ENCODE results near the gene PFDN2. TPM values are rescaled to one million over a fixed set of nuclear protein-coding genes. Genes with fewer than 3 reads are reported as not detected.
"Not testable (repeated sequence)": the region's sequence is repeated elsewhere in the genome, so short reads cannot be mapped to it uniquely, and the experiment has no call there.

Gene PFDN2
- total RNA-seq, 1 donor from 2014 or later = 65.1 TPM

- intact Hi-C loops (cut with micrococcal nuclease) = not testable (repeated sequence)
These were observed 52.2 kb downstream of the PFDN2 start for GRCh38 chr1:161065681-161066080.

GRCh38 chr1:161063936-161064335 lies 53.9 kb downstream of the PFDN2 start:
- intact Hi-C loops (cut with micrococcal nuclease) = not testable (repeated sequence)

GRCh38 chr1:161061419-161061818 lies 56.4 kb downstream of the PFDN2 start:
- intact Hi-C loops (cut with micrococcal nuclease) = no loop called here

GRCh38 chr1:161059293-161059692 lies 58.5 kb downstream of the PFDN2 start:
- intact Hi-C loops (cut with micrococcal nuclease) = no loop called here

- intact Hi-C loops (cut with micrococcal nuclease) = no loop called here
These were observed 63.0 kb downstream of the PFDN2 start for GRCh38 chr1:161054805-161055204.

- intact Hi-C loops (cut with micrococcal nuclease) = no loop called here
These were observed 63.6 kb downstream of the PFDN2 start for GRCh38 chr1:161054232-161054631.

- intact Hi-C loops (cut with micrococcal nuclease) = no loop called here
These were observed 64.9 kb downstream of the PFDN2 start for GRCh38 chr1:161052899-161053298.

- intact Hi-C loops (cut with micrococcal nuclease) = no loop called here
These were observed 66.6 kb downstream of the PFDN2 start for GRCh38 chr1:161051219-161051618.

Other genes starting within 250 kb of the PFDN2 start
- gene ITLN1, start 232.9 kb downstream of the PFDN2 start, total RNA-seq = not detected in 2 replicates
- not detected in 2 replicates for gene ITLN2, start 163.2 kb downstream of the PFDN2 start, total RNA-seq
- 11.1 and 16.8 TPM in 2 replicates for gene F11R, start 96.9 kb downstream of the PFDN2 start, total RNA-seq
- gene TSTD1, start 79.1 kb downstream of the PFDN2 start, total RNA-seq = 44.5 and 52.1 TPM in 2 replicates
- gene USF1, start 72.1 kb downstream of the PFDN2 start, total RNA-seq = 75.8 and 78.5 TPM in 2 replicates
- 266 and 271 TPM in 2 replicates for gene ARHGAP30, start 48.1 kb downstream of the PFDN2 start, total RNA-seq
- gene NECTIN4, start 28.5 kb downstream of the PFDN2 start, total RNA-seq = 0.05 and 0.18 TPM in 2 replicates
- 0.20 TPM in 1 of 2 replicates, not detected in the other for gene KLHDC9, start 19.7 kb downstream of the PFDN2 start, total RNA-seq
- 34.8 and 35.8 TPM in 2 replicates for gene NIT1, start 68 bp upstream of the PFDN2 start, total RNA-seq
- gene DEDD, start 14.6 kb upstream of the PFDN2 start, total RNA-seq = 33.8 and 35.2 TPM in 2 replicates
- 111 and 116 TPM in 2 replicates for gene UFC1, start 35.9 kb upstream of the PFDN2 start, total RNA-seq
- 30.9 and 35.3 TPM in 2 replicates for gene USP21, start 41.5 kb upstream of the PFDN2 start, total RNA-seq
- 29.6 and 36.3 TPM in 2 replicates for gene PPOX, start 48.4 kb upstream of the PFDN2 start, total RNA-seq
- 49.4 and 52.1 TPM in 2 replicates for gene B4GALT3, start 59.5 kb upstream of the PFDN2 start, total RNA-seq
- 0.30 and 1.0 TPM in 2 replicates for gene ADAMTS4, start 81.0 kb upstream of the PFDN2 start, total RNA-seq
- 81.5 and 83.0 TPM in 2 replicates for gene NDUFS2, start 84.3 kb upstream of the PFDN2 start, total RNA-seq
- gene FCER1G, start 97.3 kb upstream of the PFDN2 start, total RNA-seq = 2.5 and 3.1 TPM in 2 replicates
- gene APOA2, start 105.6 kb upstream of the PFDN2 start, total RNA-seq = not detected in 2 replicates
- 23.3 and 24.0 TPM in 2 replicates for gene TOMM40L, start 108.0 kb upstream of the PFDN2 start, total RNA-seq
- gene NR1I3, start 120.2 kb upstream of the PFDN2 start, total RNA-seq = not detected in 2 replicates
- gene PCP4L1, start 140.7 kb upstream of the PFDN2 start, total RNA-seq = not detected in 2 replicates
- gene MPZ, start 191.9 kb upstream of the PFDN2 start, total RNA-seq = 2.7 and 3.0 TPM in 2 replicates
- gene SDHC, start 196.3 kb upstream of the PFDN2 start, total RNA-seq = 167 and 174 TPM in 2 replicates
- not detected in 2 replicates for gene CFAP126, start 249.8 kb upstream of the PFDN2 start, total RNA-seq